HG02970 (cell line): ENCODE results near the gene OPN4.
A peak's percentile ranks its signal among the peaks of the same experiment; 100 is the strongest.

Experiments used
- ATAC-seq: cut with Tn5 transposase; IDR thresholded peaks from one replicate; pipeline ENCODE4 v1.9.1; 2021; ENCODE audit warnings: mild to moderate bottlenecking, moderate library complexity, moderate number of reproducible peaks; ENCODE audit not compliant: unreplicated experiment, low FRiP score

OPN4 gene

GRCh38 chr10:86693721-86694369 lies 39.5 kb downstream of the OPN4 start:
- ATAC-seq = no peak

- ATAC-seq = no peak
Observed at GRCh38 chr10:86698207-86698940, 44.0 kb downstream of the OPN4 start.

- ATAC-seq = no peak
Observed at GRCh38 chr10:86699125-86699524, 44.8 kb downstream of the OPN4 start.

- no peak for ATAC-seq
Observed at GRCh38 chr10:86699541-86699940, 45.2 kb downstream of the OPN4 start.

GRCh38 chr10:86699991-86700840 lies 45.9 kb downstream of the OPN4 start:
- ATAC-seq = no peak

- ATAC-seq = no peak
Observed at GRCh38 chr10:86700851-86701617, 46.7 kb downstream of the OPN4 start.

- ATAC-seq = no peak
Observed at GRCh38 chr10:86703176-86703575, 48.8 kb downstream of the OPN4 start.

GRCh38 chr10:86705139-86705538 lies 50.8 kb downstream of the OPN4 start:
- ATAC-seq = no peak

GRCh38 chr10:86705905-86706304 lies 51.6 kb downstream of the OPN4 start:
- ATAC-seq = no peak

GRCh38 chr10:86706401-86706841 lies 52.1 kb downstream of the OPN4 start:
- no peak for ATAC-seq

GRCh38 chr10:86706977-86707376 lies 52.6 kb downstream of the OPN4 start:
- ATAC-seq = no peak

- ATAC-seq = no peak
Observed at GRCh38 chr10:86707505-86707904, 53.2 kb downstream of the OPN4 start.

GRCh38 chr10:86708068-86708782 lies 53.9 kb downstream of the OPN4 start:
- no peak for ATAC-seq

- no peak for ATAC-seq
Observed at GRCh38 chr10:86708783-86709380, 54.5 kb downstream of the OPN4 start.

- ATAC-seq = no peak
Observed at GRCh38 chr10:86709396-86710185, 55.2 kb downstream of the OPN4 start.

GRCh38 chr10:86710987-86711512 lies 56.7 kb downstream of the OPN4 start:
- ATAC-seq = peak; percentile 80

GRCh38 chr10:86711513-86712316 lies 57.4 kb downstream of the OPN4 start:
- ATAC-seq = peak; percentile 38

GRCh38 chr10:86712317-86712707 lies 58.0 kb downstream of the OPN4 start:
- ATAC-seq = no peak
